Measurements from ENCODE around the gene RPRD1A.
"Not testable (repeated sequence)": the region's sequence is repeated elsewhere in the genome, so short reads cannot be mapped to it uniquely, and the experiment has no call there.

RPRD1A gene

GRCh38 chr18:36078751-36079529 is 11.6 kb upstream of the RPRD1A start:
- in situ Hi-C loops (cut with MboI; ENCODE audit: low sequenced_read_pairs): no loop called here

GRCh38 chr18:36077764-36078163 is 10.4 kb upstream of the RPRD1A start:
- in situ Hi-C loops (cut with MboI; ENCODE audit: low sequenced_read_pairs): not testable (repeated sequence)

GRCh38 chr18:36075862-36076587 is 8.7 kb upstream of the RPRD1A start:
- in situ Hi-C loops (cut with MboI; ENCODE audit: low sequenced_read_pairs): no loop called here

GRCh38 chr18:36074435-36074834 is 7.1 kb upstream of the RPRD1A start:
- in situ Hi-C loops (cut with MboI; ENCODE audit: low sequenced_read_pairs): no loop called here

- in situ Hi-C loops (cut with MboI; ENCODE audit: low sequenced_read_pairs): no loop called here
Measured at GRCh38 chr18:36073676-36074075, 6.3 kb upstream of the RPRD1A start.

GRCh38 chr18:36072406-36072805 is 5.0 kb upstream of the RPRD1A start:
- in situ Hi-C loops (cut with MboI; ENCODE audit: low sequenced_read_pairs): not testable (repeated sequence)

- in situ Hi-C loops (cut with MboI; ENCODE audit: low sequenced_read_pairs): no loop called here
Measured at GRCh38 chr18:36066686-36067054, 689 bp downstream of the RPRD1A start.

GRCh38 chr18:36066001-36066400 is 1.4 kb downstream of the RPRD1A start:
- in situ Hi-C loops (cut with MboI; ENCODE audit: low sequenced_read_pairs): no loop called here

GRCh38 chr18:36064809-36065079 is 2.6 kb downstream of the RPRD1A start:
- in situ Hi-C loops (cut with MboI; ENCODE audit: low sequenced_read_pairs): not testable (repeated sequence)

GRCh38 chr18:36064027-36064808 is 3.1 kb downstream of the RPRD1A start:
- in situ Hi-C loops (cut with MboI; ENCODE audit: low sequenced_read_pairs): no loop called here

- in situ Hi-C loops (cut with MboI; ENCODE audit: low sequenced_read_pairs): no loop called here
Measured at GRCh38 chr18:36058674-36059073, 8.7 kb downstream of the RPRD1A start.

- in situ Hi-C loops (cut with MboI; ENCODE audit: low sequenced_read_pairs): no loop called here
Measured at GRCh38 chr18:36051760-36052159, 15.6 kb downstream of the RPRD1A start.

- in situ Hi-C loops (cut with MboI; ENCODE audit: low sequenced_read_pairs): no loop called here
Measured at GRCh38 chr18:36050479-36050878, 16.9 kb downstream of the RPRD1A start.

- in situ Hi-C loops (cut with MboI; ENCODE audit: low sequenced_read_pairs): no loop called here
Measured at GRCh38 chr18:36047521-36047920, 19.8 kb downstream of the RPRD1A start.

- in situ Hi-C loops (cut with MboI; ENCODE audit: low sequenced_read_pairs): no loop called here
Measured at GRCh38 chr18:36046898-36047297, 20.5 kb downstream of the RPRD1A start.

GRCh38 chr18:36045241-36045991 is 21.9 kb downstream of the RPRD1A start:
- in situ Hi-C loops (cut with MboI; ENCODE audit: low sequenced_read_pairs): no loop called here

- in situ Hi-C loops (cut with MboI; ENCODE audit: low sequenced_read_pairs): no loop called here
Measured at GRCh38 chr18:36043153-36043552, 24.2 kb downstream of the RPRD1A start.

- in situ Hi-C loops (cut with MboI; ENCODE audit: low sequenced_read_pairs): no loop called here
Measured at GRCh38 chr18:36041146-36041545, 26.2 kb downstream of the RPRD1A start.

GRCh38 chr18:36038102-36038663 is 29.2 kb downstream of the RPRD1A start:
- in situ Hi-C loops (cut with MboI; ENCODE audit: low sequenced_read_pairs): no loop called here

GRCh38 chr18:36035253-36035652 is 32.1 kb downstream of the RPRD1A start:
- in situ Hi-C loops (cut with MboI; ENCODE audit: low sequenced_read_pairs): no loop called here

All from hTERT RPE-1 (cell line).